ENCODE measurements around the gene AKAP13.
A peak's percentile ranks its signal among the peaks of the same experiment; 100 is the strongest.

AKAP13 gene

DNA sequence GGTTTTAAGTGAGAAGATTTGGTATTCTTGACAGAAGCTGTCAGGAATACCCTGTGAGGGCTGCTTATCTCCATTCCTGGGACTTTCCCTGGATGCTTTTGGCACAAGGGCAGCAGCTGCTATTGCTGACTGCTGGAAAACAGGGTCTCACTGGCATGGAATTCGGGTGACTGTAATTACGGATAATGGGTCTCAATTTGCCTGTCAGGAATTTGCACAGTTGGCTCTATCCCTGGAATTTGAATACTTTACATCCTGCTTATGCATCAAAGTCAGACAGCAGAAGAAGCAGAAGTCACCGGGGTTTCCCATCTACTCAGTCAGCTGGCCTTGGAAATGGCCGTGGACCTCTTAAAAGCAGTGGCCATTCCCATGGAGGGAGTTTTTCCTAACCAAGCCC is 25.9 kb upstream of the AKAP13 start:
- H4K8ac ChIP-seq (ENCODE audit: low read depth, low read length) = no peak overlapping the region
- H3K4ac ChIP-seq (ENCODE audit: low read length) = no peak overlapping the region
- no peaks in the 10 kb centered on the region for H3K27me3 ChIP-seq (ENCODE audit: control insufficient read depth in 3 of 3, insufficient read depth in 3 of 3, low read depth in 1 of 3, low read length in 3 of 3)
- no peak overlapping the region for H3K9ac ChIP-seq (ENCODE audit: low read depth, low read length, poor library complexity)
- no peak overlapping the region for H2BK120ac ChIP-seq (ENCODE audit: low read depth, low read length)
- H3K9me3 ChIP-seq (replicated peaks in 1 of 2; ENCODE audit: control insufficient read depth in 2 of 2, insufficient read depth in 1 of 2, low read depth in 1 of 2, low read length in 2 of 2) = no peaks in the 10 kb centered on the region
- no peak overlapping the region for H3K27ac ChIP-seq (replicated peaks; ENCODE audit: low read length)
- no peaks in the 10 kb centered on the region for H3K36me3 ChIP-seq (replicated peaks in 1 of 2; ENCODE audit: control insufficient read depth in 2 of 2, insufficient read depth in 2 of 2, low read length in 2 of 2)
- no peaks in the 10 kb centered on the region for H3K79me1 ChIP-seq (ENCODE audit: low read depth, low read length)
- no peak overlapping the region for H3K4me3 ChIP-seq (ENCODE audit: low read length in 2 of 2)
- H3K4me1 ChIP-seq (ENCODE audit: control insufficient read depth in 2 of 2, insufficient read depth in 1 of 2, low read depth in 1 of 2, low read length in 2 of 2) = no peaks in the 10 kb centered on the region
- no peak for DNase-seq (ENCODE audit: low spot score)
- H3K23ac ChIP-seq (ENCODE audit: low read depth, low read length, poor library complexity) = no peak overlapping the region
- H2AFZ ChIP-seq (ENCODE audit: low read length) = no peak overlapping the region
- H2BK5ac ChIP-seq (ENCODE audit: low read length) = no peak overlapping the region
- no peak overlapping the region for H2AK5ac ChIP-seq (ENCODE audit: low read depth, low read length)
- no peak overlapping the region for H3K4me2 ChIP-seq (ENCODE audit: insufficient read depth, low read length, poor library complexity, severe bottlenecking)
- no peak overlapping the region for H3K14ac ChIP-seq (ENCODE audit: low read length)
- WGBS, 2 donors (ENCODE audit: extremely low coverage in 2 of 2, insufficient read length in 2 of 2, insufficient replicate concordance in 1 of 2) = no CpG with 5 or more reads among the region's 4 CpGs
- H4K91ac ChIP-seq (ENCODE audit: low read depth, low read length, poor library complexity) = no peak overlapping the region
- peak overlapping the region; percentile 12 for H3K18ac ChIP-seq (ENCODE audit: low read length)
- no peak overlapping the region for H2BK15ac ChIP-seq (ENCODE audit: low read length)
- H2BK12ac ChIP-seq (ENCODE audit: low read length) = no peak overlapping the region

DNA sequence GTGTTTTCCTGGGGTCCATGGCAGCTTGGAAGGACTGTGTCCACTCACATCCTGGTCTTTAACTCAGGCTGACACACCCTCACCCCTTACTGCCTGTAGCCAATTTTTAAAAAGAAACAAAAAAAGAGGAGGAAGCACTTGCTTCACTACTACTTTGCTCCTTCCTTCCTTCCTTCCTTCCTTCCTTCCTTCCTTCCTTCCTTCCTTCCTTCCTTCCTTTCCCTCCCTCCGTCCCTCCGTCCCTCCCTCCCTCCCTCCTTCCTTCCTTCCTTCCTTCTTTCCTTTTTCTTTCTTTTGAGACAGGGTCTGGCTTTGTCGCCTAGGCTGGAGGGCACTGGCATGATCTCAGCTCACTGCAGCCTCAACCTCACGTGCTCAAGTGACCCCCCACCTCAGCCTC is 25.5 kb upstream of the AKAP13 start:
- Histone ChIP-seq H3K4ac (ENCODE audit: low read length) (no peak overlapping the region), H3K14ac (ENCODE audit: low read length) (no peak overlapping the region), H3K9me3 (replicated peaks in 1 of 2; ENCODE audit: control insufficient read depth in 2 of 2, insufficient read depth in 1 of 2, low read depth in 1 of 2, low read length in 2 of 2) (no peaks in the 10 kb centered on the region), H2BK15ac (ENCODE audit: low read length) (no peak overlapping the region), H4K91ac (ENCODE audit: low read depth, low read length, poor library complexity) (no peak overlapping the region), H3K36me3 (replicated peaks in 1 of 2; ENCODE audit: control insufficient read depth in 2 of 2, insufficient read depth in 2 of 2, low read length in 2 of 2) (no peaks in the 10 kb centered on the region), H3K18ac (ENCODE audit: low read length) (no peak overlapping the region), H3K4me1 (ENCODE audit: control insufficient read depth in 2 of 2, insufficient read depth in 1 of 2, low read depth in 1 of 2, low read length in 2 of 2) (no peaks in the 10 kb centered on the region), H2BK5ac (ENCODE audit: low read length) (no peak overlapping the region), H3K9ac (ENCODE audit: low read depth, low read length, poor library complexity) (no peak overlapping the region), H2BK120ac (ENCODE audit: low read depth, low read length) (no peak overlapping the region), H2AK5ac (ENCODE audit: low read depth, low read length) (no peak overlapping the region), H2BK12ac (ENCODE audit: low read length) (no peak overlapping the region), H3K27me3 (ENCODE audit: control insufficient read depth in 3 of 3, insufficient read depth in 3 of 3, low read depth in 1 of 3, low read length in 3 of 3) (no peaks in the 10 kb centered on the region), H3K79me1 (ENCODE audit: low read depth, low read length) (no peaks in the 10 kb centered on the region), H3K27ac (replicated peaks; ENCODE audit: low read length) (no peak overlapping the region), H3K23ac (ENCODE audit: low read depth, low read length, poor library complexity) (no peak overlapping the region), H3K4me2 (ENCODE audit: insufficient read depth, low read length, poor library complexity, severe bottlenecking) (no peak overlapping the region), H2AFZ (ENCODE audit: low read length) (no peak overlapping the region), H4K8ac (ENCODE audit: low read depth, low read length) (no peak overlapping the region), H3K4me3 (ENCODE audit: low read length in 2 of 2) (no peak overlapping the region)
- DNase-seq (ENCODE audit: low spot score) = no peak
- no CpG with 5 or more reads among the region's 4 CpGs for WGBS, 2 donors (ENCODE audit: extremely low coverage in 2 of 2, insufficient read length in 2 of 2, insufficient replicate concordance in 1 of 2)

DNA sequence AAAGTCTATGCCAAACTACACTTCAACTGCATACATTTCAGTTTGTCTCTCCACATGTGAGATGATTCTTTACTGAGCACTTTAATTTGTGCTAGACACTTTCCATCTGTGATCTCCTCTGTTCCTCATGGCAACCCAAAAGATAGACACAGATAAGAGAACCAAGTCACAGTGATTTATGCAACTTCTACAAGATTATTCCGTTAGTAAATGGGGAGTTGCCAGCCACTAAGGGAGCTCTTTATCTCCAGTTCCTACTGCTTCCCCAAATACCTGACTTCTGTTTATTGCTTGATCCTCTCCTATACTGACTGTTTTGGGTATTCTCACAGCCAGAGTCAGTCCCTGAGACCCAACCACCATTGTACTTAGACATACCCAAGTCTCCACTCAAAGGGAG is 24.1 kb upstream of the AKAP13 start:
- DNase-seq (ENCODE audit: low spot score) = no peak
- Histone ChIP-seq H4K91ac (ENCODE audit: low read depth, low read length, poor library complexity) (no peak overlapping the region), H3K4me2 (ENCODE audit: insufficient read depth, low read length, poor library complexity, severe bottlenecking) (no peak overlapping the region), H2BK12ac (ENCODE audit: low read length) (no peak overlapping the region), H3K79me1 (ENCODE audit: low read depth, low read length) (no peaks in the 10 kb centered on the region), H3K23ac (ENCODE audit: low read depth, low read length, poor library complexity) (no peak overlapping the region), H2BK5ac (ENCODE audit: low read length) (no peak overlapping the region), H3K27ac (replicated peaks; ENCODE audit: low read length) (no peak overlapping the region), H3K27me3 (ENCODE audit: control insufficient read depth in 3 of 3, insufficient read depth in 3 of 3, low read depth in 1 of 3, low read length in 3 of 3) (no peaks in the 10 kb centered on the region), H3K9me3 (replicated peaks in 1 of 2; ENCODE audit: control insufficient read depth in 2 of 2, insufficient read depth in 1 of 2, low read depth in 1 of 2, low read length in 2 of 2) (no peaks in the 10 kb centered on the region), H2BK15ac (ENCODE audit: low read length) (no peak overlapping the region), H3K4me3 (ENCODE audit: low read length in 2 of 2) (no peak overlapping the region), H3K9ac (ENCODE audit: low read depth, low read length, poor library complexity) (no peak overlapping the region), H3K4me1 (ENCODE audit: control insufficient read depth in 2 of 2, insufficient read depth in 1 of 2, low read depth in 1 of 2, low read length in 2 of 2) (no peaks in the 10 kb centered on the region), H3K4ac (ENCODE audit: low read length) (no peak overlapping the region), H2AK5ac (ENCODE audit: low read depth, low read length) (no peak overlapping the region), H2BK120ac (ENCODE audit: low read depth, low read length) (no peak overlapping the region), H2AFZ (ENCODE audit: low read length) (no peak overlapping the region), H4K8ac (ENCODE audit: low read depth, low read length) (no peak overlapping the region), H3K36me3 (replicated peaks in 1 of 2; ENCODE audit: control insufficient read depth in 2 of 2, insufficient read depth in 2 of 2, low read length in 2 of 2) (no peaks in the 10 kb centered on the region), H3K18ac (ENCODE audit: low read length) (no peak overlapping the region), H3K14ac (ENCODE audit: low read length) (no peak overlapping the region)
- WGBS, 2 donors (ENCODE audit: extremely low coverage in 2 of 2, insufficient read length in 2 of 2, insufficient replicate concordance in 1 of 2) = no CpG with 5 or more reads among the region's 1 CpG

DNA sequence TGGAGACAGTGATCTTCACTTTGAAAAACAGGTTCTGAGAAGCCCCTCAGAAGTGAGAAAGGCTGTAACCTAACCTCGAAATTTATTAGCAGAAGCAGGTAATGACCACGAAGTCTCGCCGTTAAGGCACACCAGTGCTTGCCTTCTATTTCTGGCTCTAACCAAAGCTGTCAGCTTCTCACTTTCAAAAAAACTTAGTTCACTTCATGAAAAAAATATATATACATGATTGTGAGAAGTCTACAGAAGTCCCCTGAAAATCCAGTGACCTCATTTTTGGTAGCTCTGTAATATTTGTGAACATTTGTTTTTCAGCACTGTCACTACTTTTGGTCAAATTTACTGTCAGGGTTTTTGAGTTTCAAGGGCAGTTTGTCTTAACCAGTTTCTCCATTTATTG is 19.1 kb upstream of the AKAP13 start:
- H2AK5ac ChIP-seq (ENCODE audit: low read depth, low read length) = no peak overlapping the region
- H3K14ac ChIP-seq (ENCODE audit: low read length) = no peak overlapping the region
- H3K27ac ChIP-seq (replicated peaks; ENCODE audit: low read length) = no peak overlapping the region
- H2BK12ac ChIP-seq (ENCODE audit: low read length) = no peak overlapping the region
- no peak overlapping the region for H3K9ac ChIP-seq (ENCODE audit: low read depth, low read length, poor library complexity)
- no peak overlapping the region for H2BK5ac ChIP-seq (ENCODE audit: low read length)
- H3K9me3 ChIP-seq (replicated peaks in 1 of 2; ENCODE audit: control insufficient read depth in 2 of 2, insufficient read depth in 1 of 2, low read depth in 1 of 2, low read length in 2 of 2) = no peaks in the 10 kb centered on the region
- H3K79me1 ChIP-seq (ENCODE audit: low read depth, low read length) = no peaks in the 10 kb centered on the region
- H3K4me1 ChIP-seq (ENCODE audit: control insufficient read depth in 2 of 2, insufficient read depth in 1 of 2, low read depth in 1 of 2, low read length in 2 of 2) = no peaks in the 10 kb centered on the region
- no peak overlapping the region for H3K4me3 ChIP-seq (ENCODE audit: low read length in 2 of 2)
- no peak overlapping the region for H3K4me2 ChIP-seq (ENCODE audit: insufficient read depth, low read length, poor library complexity, severe bottlenecking)
- no peak overlapping the region for H3K18ac ChIP-seq (ENCODE audit: low read length)
- no peaks in the 10 kb centered on the region for H3K27me3 ChIP-seq (ENCODE audit: control insufficient read depth in 3 of 3, insufficient read depth in 3 of 3, low read depth in 1 of 3, low read length in 3 of 3)
- no peaks in the 10 kb centered on the region for H3K36me3 ChIP-seq (replicated peaks in 1 of 2; ENCODE audit: control insufficient read depth in 2 of 2, insufficient read depth in 2 of 2, low read length in 2 of 2)
- H3K4ac ChIP-seq (ENCODE audit: low read length) = no peak overlapping the region
- no peak overlapping the region for H4K8ac ChIP-seq (ENCODE audit: low read depth, low read length)
- H2BK15ac ChIP-seq (ENCODE audit: low read length) = no peak overlapping the region
- no peak overlapping the region for H3K23ac ChIP-seq (ENCODE audit: low read depth, low read length, poor library complexity)
- WGBS, 2 donors (ENCODE audit: extremely low coverage in 2 of 2, insufficient read length in 2 of 2, insufficient replicate concordance in 1 of 2) = no CpG with 5 or more reads among the region's 4 CpGs
- no peak overlapping the region for H2AFZ ChIP-seq (ENCODE audit: low read length)
- no peak for DNase-seq (ENCODE audit: low spot score)
- H4K91ac ChIP-seq (ENCODE audit: low read depth, low read length, poor library complexity) = no peak overlapping the region
- no peak overlapping the region for H2BK120ac ChIP-seq (ENCODE audit: low read depth, low read length)

All from neuronal stem cell (in vitro differentiated cells).